Aortic smooth muscle cell (primary cell): Measurements from ENCODE around the gene EEF1AKMT1. TPM values are rescaled to one million over a fixed set of nuclear protein-coding genes. Genes with fewer than 3 reads are reported as not detected.

ENCODE experiments used
- total RNA-seq: library from RNA; depleted of rRNA; stranded (reverse); fragments of >200 nt; gene quantifications from 2 replicates; pipeline ENCODE4 v1.2.3, GENCODE V29; 2014

The EEF1AKMT1 gene, protein sequence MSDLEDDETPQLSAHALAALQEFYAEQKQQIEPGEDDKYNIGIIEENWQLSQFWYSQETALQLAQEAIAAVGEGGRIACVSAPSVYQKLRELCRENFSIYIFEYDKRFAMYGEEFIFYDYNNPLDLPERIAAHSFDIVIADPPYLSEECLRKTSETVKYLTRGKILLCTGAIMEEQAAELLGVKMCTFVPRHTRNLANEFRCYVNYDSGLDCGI
- total RNA-seq: 9.5 and 9.8 TPM in 2 replicates

DNA sequence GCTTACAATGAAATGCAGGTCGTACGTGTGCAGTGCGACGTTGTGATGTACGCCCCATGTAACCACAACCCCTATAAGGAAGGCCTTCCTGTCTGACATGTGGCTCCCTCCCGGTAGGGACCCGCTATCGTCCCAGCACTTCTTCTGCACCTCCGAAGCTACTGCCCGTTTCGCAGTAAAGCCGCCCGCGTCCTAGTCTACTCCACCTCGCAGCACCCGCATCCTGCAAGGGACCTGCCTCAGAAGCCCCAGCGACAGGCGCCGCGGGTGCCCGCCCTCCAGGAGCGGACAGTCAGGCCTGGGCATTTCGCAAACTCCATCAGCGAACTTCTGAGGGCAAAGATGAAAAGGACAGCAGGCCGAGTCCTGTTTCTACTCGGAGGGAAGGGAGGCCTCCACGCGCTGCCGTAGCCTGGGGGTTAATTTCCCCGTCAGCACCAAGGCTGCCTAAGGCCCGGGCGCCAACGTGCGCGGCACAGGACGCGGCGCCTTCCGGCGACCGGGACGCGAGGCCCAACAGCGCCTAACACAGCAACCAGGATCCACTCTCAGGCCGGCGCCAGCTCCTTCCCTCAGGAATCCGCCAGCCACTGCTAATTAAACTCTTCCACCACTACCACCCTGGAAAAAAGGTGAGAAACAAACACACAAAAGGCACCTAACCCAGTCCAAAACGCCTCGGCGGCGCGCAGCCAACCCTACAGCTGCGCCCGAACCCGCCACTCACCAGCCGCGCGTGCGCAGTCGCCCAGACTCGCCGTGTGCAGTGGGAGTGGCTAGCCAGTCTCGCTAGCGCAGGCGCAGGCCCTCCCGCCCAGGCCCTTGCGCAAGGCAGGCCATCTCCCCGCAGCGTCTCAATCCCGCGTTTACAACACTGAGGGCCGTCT lies at the start of gene EEF1AKMT1:
Gene EEF1AKMT1 (minus strand): TSS at position 768 of the 887 bp plus-strand sequence. CDS start 16,363 bp downstream, outside the sequence.

DNA sequence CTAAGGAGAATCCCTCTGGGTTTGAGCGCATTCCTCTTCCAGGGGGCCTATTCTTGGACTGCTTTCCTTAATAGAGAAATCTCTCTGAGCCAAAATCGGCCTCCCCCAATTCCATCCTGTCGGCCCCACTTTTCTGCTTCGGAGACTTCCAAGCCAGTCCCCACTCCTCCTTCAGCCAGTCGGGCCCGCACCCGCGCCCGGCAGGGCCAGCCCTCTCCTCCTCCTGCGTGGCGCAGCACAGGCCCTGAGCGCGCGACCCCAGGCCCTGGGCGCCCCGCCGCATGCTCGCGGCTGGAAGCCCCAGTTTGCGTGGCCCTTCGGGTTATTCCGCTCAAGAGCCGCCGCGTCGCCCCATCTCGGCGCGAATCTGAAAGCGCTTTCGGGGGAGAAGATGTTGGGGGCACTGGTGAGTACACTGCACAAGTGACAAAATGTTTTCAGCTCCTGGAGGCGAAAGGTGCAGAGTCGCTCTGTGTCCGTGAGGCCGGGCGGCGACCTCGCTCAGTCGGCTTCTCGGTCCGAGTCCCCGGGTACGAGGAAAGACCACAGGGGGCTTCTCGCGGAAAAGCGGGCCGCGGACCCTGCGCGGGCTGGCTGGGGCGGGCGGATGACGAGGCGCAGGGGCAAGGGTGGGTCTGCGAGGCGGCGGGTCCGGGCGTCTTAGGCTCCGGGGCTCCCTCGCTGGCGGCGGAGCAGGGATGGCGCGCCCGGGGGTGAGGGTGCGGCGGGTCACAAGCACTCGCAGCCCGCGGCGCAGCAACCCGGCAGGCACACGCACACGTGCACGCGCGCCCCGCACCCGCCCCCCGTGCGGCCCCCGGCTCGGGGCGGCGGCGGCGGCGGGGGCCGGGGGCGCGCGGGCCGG lies 70.6 kb downstream of the EEF1AKMT1 start, which contains the start of gene IL17D:
Gene IL17D (plus strand): TSS at position 785 of the 865 bp plus-strand sequence. CDS start 303 bp downstream, outside the sequence.

Other genes starting within 250 kb of the EEF1AKMT1 start
- gene CRYL1, start 248.1 kb downstream of the EEF1AKMT1 start, total RNA-seq: 29.0 and 39.4 TPM in 2 replicates
- 14.4 and 16.9 TPM in 2 replicates for gene IFT88, start 206.8 kb downstream of the EEF1AKMT1 start, total RNA-seq
- gene IL17D, start 70.3 kb downstream of the EEF1AKMT1 start, total RNA-seq: 5.3 and 13.7 TPM in 2 replicates
- gene XPO4, start 128.8 kb upstream of the EEF1AKMT1 start, total RNA-seq: 15.5 and 15.6 TPM in 2 replicates